Osteoblast (primary cell): ENCODE results near the gene KRT36. TPM values are rescaled to one million over a fixed set of nuclear protein-coding genes. Genes with fewer than 3 reads are reported as not detected.

Experiments
- DNase-seq: peaks from one replicate; pipeline ENCODE4 v3.0.0; 2011; ENCODE audit warnings: low spot score, mixed read lengths; ENCODE audit not compliant: insufficient read length; ENCODE audit errors: missing footprints
- H2AFZ ChIP-seq: 2 replicates; pipeline ENCODE4 v1.6.0; 2011; ENCODE audit warnings: mild to moderate bottlenecking, low read length
- H3K27ac ChIP-seq: 2 replicates; pipeline ENCODE4 v1.5.1; 2011; ENCODE audit warnings: mild to moderate bottlenecking, low read depth, low read length, moderate library complexity
- H3K27me3 ChIP-seq: 2 replicates; pipeline ENCODE4 v1.6.0; 2012; ENCODE audit warnings: mild to moderate bottlenecking, control low read depth, inconsistent platforms, low read length, moderate library complexity; ENCODE audit not compliant: insufficient read depth
- H3K36me3 ChIP-seq: 2 replicates; pipeline ENCODE4 v1.5.1; 2011; ENCODE audit warnings: mild to moderate bottlenecking, low read length, control low read depth, moderate library complexity; ENCODE audit not compliant: insufficient read depth
- H3K4me1 ChIP-seq: 2 replicates; pipeline ENCODE4 v1.5.1; 2011; ENCODE audit warnings: mild to moderate bottlenecking, low read length, control low read depth, moderate library complexity; ENCODE audit not compliant: insufficient read depth
- H3K4me2 ChIP-seq: 2 replicates; pipeline ENCODE4 v1.6.0; 2011; ENCODE audit warnings: mild to moderate bottlenecking, low read length; ENCODE audit not compliant: insufficient read depth
- H3K4me3 ChIP-seq: fragments of 200-600 bp; sonication (generic); 3 replicates; pipeline ENCODE4 v1.5.1; 2012; ENCODE audit warnings: mild to moderate bottlenecking, low read length, inconsistent platforms; ENCODE audit not compliant: insufficient read depth
- H3K79me2 ChIP-seq: 2 replicates; pipeline ENCODE4 v1.6.0; 2012; ENCODE audit warnings: mild to moderate bottlenecking, low read length, control low read depth, inconsistent platforms; ENCODE audit not compliant: insufficient read depth
- H3K9me3 ChIP-seq: 2 replicates; pipeline ENCODE4 v1.5.1; 2011; ENCODE audit warnings: low read depth, low read length, control low read depth
- H4K20me1 ChIP-seq: 2 replicates; pipeline ENCODE4 v1.6.0; 2012; ENCODE audit warnings: mild to moderate bottlenecking, low read length, control low read depth; ENCODE audit not compliant: insufficient read depth
- CTCF ChIP-seq: IDR thresholded peaks from 2 replicates; pipeline ENCODE4 v1.5.1; 2011; ENCODE audit warnings: mild to moderate bottlenecking, low read depth, low read length, moderate library complexity; ENCODE audit errors: extremely low read depth
- total RNA-seq: library from RNA; depleted of rRNA; stranded (reverse); fragments of >200 nt; gene quantifications from 2 replicates; pipeline ENCODE4 v1.2.3, GENCODE V29; 2012

The KRT36 gene
- total RNA-seq, 1 donor, result 0.36 TPM

GRCh38 chr17:41442739-41443138 is 47.0 kb downstream of the KRT36 start:
- H2AFZ ChIP-seq, result no peak overlapping the region
- H3K4me3 ChIP-seq, result no peak overlapping the region
- no peaks in the 10 kb centered on the region for H4K20me1 ChIP-seq
- H3K4me2 ChIP-seq, result no peak overlapping the region
- peak; percentile 85 for DNase-seq
- H3K36me3 ChIP-seq, result no peaks in the 10 kb centered on the region
- H3K4me1 ChIP-seq, result peaks cover 30% of the 10 kb centered on the region
- H3K79me2 ChIP-seq, result no peaks in the 10 kb centered on the region
- H3K27me3 ChIP-seq, result no peaks in the 10 kb centered on the region
- H3K9me3 ChIP-seq, result no peaks in the 10 kb centered on the region
- no peak for TF ChIP-seq CTCF
- peak overlapping the region; percentile 10 for H3K27ac ChIP-seq

- no peak for TF ChIP-seq CTCF
Measured at GRCh38 chr17:41440531-41441033, 49.1 kb downstream of the KRT36 start, which contains the start of gene KRT38. TSS of gene KRT38 (minus strand) at chr17:41440983. CDS start at chr17:41440921, 62 bp downstream.

GRCh38 chr17:41439375-41439774 is 50.3 kb downstream of the KRT36 start:
- DNase-seq, result no peak
- no peak for TF ChIP-seq CTCF
- Histone ChIP-seq H3K4me1 (peaks cover 14% of the 10 kb centered on the region), H3K4me2 (no peak overlapping the region), H3K79me2 (no peaks in the 10 kb centered on the region), H3K4me3 (no peak overlapping the region), H3K27me3 (no peaks in the 10 kb centered on the region), H4K20me1 (no peaks in the 10 kb centered on the region), H3K27ac (no peak overlapping the region), H3K36me3 (no peaks in the 10 kb centered on the region), H2AFZ (no peak overlapping the region), H3K9me3 (no peaks in the 10 kb centered on the region)

More at GRCh38 chr17:41440531-41441033, 49.1 kb downstream of the KRT36 start, which contains the start of gene KRT38:
- H2AFZ ChIP-seq, result no peak within 1 kb of the TSS
- no peaks in the 10 kb centered on the region for H3K36me3 ChIP-seq
- no peak within 1 kb of the TSS for H3K4me3 ChIP-seq
- H3K4me1 ChIP-seq, result peaks cover 15% of the 10 kb centered on the region
- H3K4me2 ChIP-seq, result no peak within 1 kb of the TSS
- no peak for DNase-seq
- H4K20me1 ChIP-seq, result no peaks in the 10 kb centered on the region
- no peak within 1 kb of the TSS for H3K27ac ChIP-seq
- no peaks in the 10 kb centered on the region for H3K27me3 ChIP-seq
- H3K79me2 ChIP-seq, result no peaks in the 10 kb centered on the region
- H3K9me3 ChIP-seq, result no peaks in the 10 kb centered on the region

- no peak for DNase-seq
- no peaks in the 10 kb centered on the region for H3K9me3 ChIP-seq
Measured at GRCh38 chr17:41437769-41438168, 51.9 kb downstream of the KRT36 start.

More at GRCh38 chr17:41437769-41438168, 51.9 kb downstream of the KRT36 start:
- no peak overlapping the region for H3K4me2 ChIP-seq
- H3K36me3 ChIP-seq, result no peaks in the 10 kb centered on the region
- no peaks in the 10 kb centered on the region for H3K79me2 ChIP-seq
- no peak overlapping the region for H2AFZ ChIP-seq
- H3K27ac ChIP-seq, result no peak overlapping the region
- TF ChIP-seq CTCF, result no peak
- no peak overlapping the region for H3K4me3 ChIP-seq
- peaks cover 5% of the 10 kb centered on the region for H3K4me1 ChIP-seq
- H3K27me3 ChIP-seq, result no peaks in the 10 kb centered on the region
- no peaks in the 10 kb centered on the region for H4K20me1 ChIP-seq
